Activated CD4-positive, alpha-beta T cell treated with anti-CD3 and anti-CD28 coated beads, Interleukin-2, amount 50 U/mL, for 24 hours (primary cell): ENCODE measurements around the gene PVR.
A peak's percentile ranks its signal among the peaks of the same experiment; 100 is the strongest.
"Not testable (repeated sequence)": the region's sequence is repeated elsewhere in the genome, so short reads cannot be mapped to it uniquely, and the experiment has no call there.

Source experiments
- DNase-seq, 2 donors: peaks; one replicate each; pipeline ENCODE4 v3.0.0-alpha.2; 2020; ENCODE audit warnings: low read depth in 1 of 2, low spot score in 1 of 2

Gene PVR

DNA sequence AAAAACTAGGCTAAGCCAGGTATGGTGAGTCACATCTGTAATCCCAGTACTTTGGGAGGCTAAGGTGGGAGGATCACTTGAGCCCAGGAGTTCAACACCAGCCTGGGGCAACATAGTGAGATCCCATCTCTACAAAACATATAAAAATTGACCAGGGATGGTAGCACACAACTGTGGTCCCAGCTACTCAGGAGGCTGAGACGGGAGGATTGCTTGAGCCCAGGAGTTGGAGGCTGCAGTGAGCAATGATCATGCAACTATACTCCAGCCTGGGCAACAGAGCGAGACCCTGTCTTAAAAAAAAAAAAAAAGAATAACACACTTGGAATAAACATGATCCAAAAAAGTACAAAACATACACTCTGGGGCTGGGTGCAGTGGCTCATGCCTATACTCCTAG, 26.3 kb downstream of the PVR start:
- not testable (repeated sequence) for DNase-seq

DNA sequence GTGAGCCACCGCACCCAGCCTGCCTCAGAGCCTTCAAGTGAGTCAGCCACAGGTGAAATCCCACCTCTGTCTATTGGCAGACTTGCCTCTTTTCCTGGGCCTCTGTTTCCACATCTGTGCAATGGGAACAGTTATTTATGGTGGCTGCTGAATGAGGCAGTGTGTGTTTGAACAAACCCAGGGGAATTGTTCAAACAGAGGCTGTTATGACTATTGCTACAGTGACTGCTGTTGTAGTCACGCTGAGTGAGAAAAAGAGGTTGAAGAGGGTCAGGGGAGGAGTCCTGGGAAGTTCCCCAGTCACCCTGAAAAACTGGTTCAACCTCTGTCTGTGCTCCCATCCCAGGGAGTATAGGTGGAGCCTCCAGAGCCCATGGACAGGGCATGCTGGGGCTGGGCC, 27.7 kb downstream of the PVR start, which contains the start of gene CEACAM19:
Gene CEACAM19, plus strand, starts transcription at position 83 of the 400 bp plus-strand sequence. CDS start 450 bp downstream, outside the sequence.
- no peak for DNase-seq

DNA sequence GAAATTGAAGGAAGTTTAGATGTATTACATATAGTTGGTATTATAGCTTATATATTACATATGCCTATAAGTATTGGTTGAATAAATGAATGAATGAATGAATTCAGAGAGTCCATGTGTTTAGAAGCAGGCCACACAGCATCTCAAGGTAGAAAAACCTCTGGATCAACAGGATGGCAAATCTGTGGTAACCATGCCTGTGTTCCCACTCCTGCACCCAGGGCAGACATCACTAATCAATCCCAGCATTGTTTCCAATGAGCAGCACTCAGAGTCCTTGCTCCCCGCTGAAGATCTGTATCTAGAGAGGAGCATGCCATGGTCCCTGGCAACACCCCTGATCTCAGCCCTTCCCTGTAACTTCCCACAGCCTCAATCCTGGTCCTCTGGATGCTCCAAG, 28.5 kb downstream of the PVR start:
- DNase-seq: no peak

DNA sequence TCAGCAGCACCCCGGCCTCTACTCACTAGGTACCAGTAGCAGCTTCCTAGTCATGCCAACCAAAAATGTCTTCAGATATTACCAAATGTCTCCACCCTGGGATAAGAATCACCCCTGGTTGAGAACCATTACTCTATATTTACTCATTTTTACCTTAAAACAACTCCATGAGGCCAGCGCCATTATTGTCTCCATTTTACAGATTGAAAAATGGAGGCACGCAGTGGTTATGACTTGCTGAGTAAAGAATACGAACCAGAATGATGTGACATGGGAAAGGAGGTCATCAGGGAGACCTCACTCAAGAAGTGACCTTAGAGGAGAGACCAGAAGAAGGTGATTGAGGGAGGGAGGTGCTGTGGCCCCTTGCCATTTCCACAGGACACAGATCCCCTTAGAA, 29.8 kb downstream of the PVR start:
- no peak for DNase-seq

DNA sequence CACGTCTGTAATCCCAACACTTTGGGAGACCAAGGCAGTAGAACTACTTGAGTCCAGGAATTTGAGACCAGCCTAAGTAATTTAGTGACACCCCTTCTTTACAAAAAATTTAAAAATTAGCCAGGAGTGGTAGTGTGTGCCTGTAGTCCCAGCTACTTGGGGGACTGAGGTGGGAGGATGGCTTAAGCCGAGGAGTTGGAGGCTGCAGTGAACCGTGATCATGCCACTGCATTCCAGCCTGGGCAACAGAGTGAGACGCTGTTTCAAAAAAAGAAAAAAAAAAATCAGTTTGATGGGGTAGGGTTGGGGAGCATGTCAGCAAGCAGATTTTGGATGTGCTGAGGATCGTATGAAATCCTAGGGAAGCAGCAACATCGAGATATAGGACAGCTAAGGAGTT, 31.8 kb downstream of the PVR start:
- DNase-seq: no peak

DNA sequence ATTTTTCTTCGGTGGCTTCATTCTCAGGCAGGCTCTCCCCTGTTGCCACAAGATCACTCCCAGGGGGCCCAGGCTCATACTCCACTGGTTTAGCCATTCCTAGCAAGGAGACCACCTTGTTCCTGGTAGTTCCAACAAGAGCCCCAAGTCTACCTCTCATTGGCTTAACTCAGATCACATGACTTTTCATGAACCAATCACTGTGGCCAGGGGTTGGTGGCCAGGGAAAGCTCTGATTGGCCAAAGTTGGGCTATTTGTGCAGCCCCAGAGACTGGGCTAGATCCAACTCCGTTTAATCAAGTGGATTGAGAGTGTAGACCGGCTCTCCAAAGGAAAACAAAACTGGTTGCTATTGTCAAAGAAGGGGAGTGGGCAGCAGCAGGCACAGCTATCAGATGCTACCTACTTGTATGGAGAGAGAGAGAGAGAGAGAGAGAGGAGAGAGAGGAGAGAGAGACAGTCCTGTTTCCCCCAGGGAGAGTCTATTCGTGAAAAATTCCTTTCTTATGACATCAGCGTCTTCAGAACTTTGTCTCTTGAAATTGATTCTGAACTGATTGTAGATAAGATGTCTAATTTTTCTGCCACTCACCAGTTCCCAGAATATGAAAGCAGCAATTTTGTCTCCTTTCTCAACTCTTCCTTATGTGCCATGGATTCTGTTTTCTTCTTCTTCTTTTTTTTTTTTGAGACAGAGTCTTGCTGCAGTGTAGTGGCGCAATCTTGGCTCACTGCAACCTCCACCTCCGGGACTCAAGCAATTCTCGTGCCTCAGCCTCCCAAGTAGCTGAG, 33.5 kb downstream of the PVR start:
- no peak for DNase-seq

DNA sequence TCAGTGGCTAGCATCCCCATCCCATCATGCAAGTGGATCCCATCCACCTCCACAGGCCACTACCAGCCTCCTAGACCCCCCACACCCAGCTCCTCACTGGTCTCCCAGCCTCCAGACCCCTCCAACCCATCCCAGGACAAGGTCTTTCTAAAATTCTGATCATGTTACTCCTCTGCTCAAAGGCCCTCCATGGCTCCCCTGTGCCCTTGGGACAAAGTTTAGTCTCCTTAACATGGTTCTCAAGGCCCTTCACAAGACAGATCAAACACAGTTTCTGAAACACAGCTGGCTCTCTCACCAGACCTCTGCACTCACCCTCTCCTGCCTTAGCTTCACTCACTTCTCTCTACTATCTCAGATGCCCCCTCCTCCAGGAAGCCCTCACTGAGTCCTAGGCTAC, 36.8 kb downstream of the PVR start:
- no peak for DNase-seq

DNA sequence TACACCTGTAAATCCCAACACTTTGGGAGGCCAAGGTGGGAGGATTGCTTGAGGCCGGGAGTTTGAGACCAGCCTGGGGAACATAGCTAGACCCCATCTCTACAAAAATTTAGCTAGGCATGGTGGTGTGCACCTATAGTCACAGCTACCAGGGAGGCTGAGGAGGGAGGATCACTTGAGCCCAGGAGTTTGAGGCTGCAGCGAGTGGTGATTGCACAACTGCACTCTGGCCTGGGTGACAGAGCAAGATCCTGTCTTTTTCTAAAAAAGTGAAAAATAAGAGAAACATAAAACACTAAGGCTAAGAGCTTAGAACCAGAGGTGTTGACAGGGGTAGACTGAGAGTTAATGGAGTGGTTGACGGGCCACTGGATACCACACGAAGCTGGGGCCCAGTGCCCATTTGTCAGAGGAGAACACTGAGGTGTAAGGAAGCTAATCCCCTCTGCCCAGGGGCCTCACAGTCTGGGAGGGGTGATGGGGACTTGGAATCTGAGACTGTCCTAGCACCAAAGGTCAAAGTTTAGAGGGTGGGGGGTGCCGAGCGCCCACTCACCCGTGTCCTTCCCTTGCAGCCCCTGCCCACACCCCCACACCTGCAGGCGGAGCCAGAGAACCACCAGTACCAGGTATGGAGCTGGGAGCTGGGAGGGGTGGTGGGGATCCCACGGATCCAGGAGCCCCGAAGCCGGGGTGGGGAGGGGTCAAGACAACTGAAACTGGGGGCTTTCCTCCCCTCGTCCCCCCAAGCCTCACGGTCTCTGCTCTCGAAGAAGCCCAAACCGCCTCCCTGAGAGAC, 38.5 kb downstream of the PVR start:
- DNase-seq: no peak

DNA sequence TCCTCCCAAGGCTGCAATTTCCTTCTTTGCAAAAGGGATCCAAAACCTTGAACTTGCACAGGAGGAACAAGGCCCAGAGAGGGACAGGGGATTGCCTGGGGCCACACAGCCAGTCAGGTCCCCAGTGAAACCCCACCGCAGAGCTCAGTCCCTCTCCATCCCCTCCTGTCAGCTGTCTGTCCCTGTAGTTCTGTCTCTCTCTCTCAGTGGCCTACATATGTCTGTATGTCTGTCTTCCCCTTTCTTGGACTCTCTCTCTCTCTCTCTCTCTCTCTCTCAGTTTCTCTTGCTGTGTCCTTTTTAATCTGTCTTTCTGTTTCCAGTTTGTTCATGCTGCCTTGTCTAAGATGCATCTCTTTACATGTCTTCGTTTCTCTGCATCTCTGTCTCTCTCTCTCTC, 39.1 kb downstream of the PVR start:
- DNase-seq: no peak

DNA sequence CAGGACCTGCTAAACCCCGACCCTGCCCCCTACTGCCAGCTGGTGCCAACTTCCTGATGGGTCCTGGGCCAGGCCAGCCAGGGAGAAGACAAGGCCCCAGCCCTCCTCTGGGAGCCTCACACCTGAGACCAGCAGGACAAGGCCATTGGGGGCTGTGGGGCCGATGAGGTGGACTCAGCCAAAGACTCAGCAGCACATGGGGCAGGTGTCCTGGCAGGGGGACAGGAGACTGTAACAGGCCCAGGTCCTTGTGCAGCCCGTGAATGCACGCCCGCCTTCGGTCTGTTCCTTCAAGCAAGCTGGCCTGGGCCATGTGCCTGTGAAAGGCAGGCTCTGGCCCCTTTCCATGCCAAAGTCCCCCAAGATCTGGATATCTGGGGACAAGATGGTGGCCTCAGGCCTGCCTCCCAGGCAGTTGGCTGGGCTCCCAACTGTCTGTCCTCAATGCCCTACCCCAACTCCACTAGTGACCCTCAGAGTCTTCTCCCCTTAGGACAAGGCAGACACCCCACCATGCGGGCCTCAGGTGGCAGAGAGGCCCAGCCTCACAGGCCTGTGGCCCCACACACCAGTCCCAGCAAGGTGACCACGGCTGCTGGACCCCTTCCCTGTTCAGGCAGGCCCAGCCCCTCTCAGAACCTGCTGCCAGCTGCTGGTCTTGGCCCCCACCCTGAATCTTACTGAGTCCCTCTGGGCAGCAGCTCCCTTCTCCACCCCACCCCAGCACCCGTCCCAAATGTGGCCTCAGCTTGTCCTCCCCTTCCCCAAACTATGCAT, 39.9 kb downstream of the PVR start:
- no peak for DNase-seq

DNA sequence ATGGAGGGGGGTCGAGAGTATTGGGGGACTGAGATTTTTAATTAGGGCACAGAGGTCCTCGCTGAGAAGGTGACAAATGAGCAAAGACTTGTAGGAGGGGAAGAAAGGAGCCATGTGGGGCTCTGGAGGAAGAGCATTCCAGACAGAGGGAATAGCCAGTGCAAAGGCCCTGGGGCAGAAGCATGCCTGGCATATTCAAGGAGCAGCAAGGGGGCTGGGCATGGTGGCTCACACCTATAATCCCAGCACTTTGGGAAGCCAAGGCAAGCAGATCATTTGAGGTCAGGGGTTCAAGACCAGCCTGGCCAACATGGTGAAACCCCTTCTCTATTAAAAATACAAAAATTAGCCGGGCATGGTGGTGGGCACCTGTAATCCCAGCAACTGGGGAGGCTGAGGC, 40.7 kb downstream of the PVR start:
- not testable (repeated sequence) for DNase-seq

DNA sequence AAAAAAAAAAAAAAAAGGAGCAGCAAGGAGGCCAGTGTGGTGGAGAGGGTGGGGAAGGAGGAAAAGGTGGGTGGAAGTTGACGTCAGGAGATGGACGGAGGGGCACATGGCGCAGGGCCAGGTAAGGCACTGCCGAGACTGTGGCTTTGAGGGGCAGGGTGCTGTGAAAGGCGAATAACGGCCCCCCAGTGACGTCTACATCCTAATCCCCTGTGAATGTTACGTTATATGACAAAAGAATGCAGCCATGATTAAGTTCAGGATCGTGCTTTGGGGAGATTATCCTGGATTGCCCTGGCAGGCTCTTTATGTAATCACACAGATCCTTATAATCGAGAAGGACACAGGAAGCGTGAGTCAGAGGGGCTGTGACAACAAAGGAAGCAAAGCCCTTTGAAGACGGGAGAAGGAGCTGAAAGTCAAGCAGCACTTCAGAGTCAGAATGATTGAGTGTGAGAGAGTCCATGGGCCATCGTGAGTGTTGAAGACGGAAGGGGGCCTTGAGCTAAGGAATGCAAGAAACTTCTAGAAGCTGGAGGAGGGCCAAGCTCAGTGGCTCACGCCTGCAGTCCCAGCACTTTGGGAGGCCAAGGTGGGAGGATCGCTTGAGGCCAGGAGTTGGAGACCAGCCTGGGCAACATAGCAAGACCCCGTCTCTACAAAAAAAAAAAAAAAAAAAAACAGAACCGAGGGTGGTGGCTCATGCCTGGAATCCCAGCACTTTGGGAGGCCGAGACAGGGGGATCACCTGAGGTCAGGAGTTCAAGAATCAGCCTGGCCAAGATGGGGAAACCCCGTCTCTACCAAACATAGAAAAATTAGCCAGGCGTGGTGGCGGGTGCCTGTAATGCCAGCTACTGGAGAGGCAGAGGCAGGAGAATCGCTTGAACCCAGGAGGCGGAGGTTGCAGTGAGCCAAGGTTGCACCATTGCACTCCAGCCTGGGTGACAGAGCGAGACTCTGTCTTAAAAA, 41.5 kb downstream of the PVR start:
- DNase-seq: no peak

DNA sequence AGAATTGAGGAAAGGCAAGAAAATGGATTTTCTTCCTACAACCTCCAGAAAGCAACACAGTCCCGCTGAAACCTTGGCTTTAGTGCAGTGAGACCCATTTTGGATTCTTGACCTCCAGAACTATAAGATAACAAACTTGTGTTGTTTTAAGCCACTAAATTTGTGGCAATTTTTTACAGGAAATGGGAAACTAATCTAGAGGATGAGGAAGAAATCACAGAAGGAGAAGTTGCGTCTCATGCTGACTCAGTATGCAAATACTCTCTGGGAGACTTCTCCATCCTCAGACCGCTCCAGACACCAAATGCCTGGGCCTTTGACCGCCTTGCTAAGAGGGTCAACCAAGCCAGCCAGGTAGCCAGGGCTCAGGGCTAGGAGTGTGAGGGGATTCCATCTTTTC, 42.2 kb downstream of the PVR start:
- no peak for DNase-seq

DNA sequence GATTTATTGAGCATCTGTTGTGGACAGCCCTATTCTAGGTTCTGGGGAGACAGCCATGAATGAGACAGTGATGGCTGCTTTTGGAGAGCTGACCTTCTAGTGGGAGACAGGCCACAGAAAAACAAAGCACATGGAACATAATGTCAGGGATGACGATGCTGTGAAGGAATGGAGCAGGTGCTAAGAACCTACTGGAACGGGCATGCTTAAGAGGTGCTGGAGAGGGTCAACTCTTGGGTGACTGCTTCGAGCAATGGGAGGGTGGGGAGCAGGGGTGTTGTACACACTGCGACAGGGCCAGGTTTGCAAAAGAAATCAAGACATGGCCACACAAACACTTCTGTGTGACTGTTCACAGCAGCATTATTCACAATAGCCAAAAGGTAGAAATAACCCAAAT, 43.2 kb downstream of the PVR start:
- no peak for DNase-seq

DNA sequence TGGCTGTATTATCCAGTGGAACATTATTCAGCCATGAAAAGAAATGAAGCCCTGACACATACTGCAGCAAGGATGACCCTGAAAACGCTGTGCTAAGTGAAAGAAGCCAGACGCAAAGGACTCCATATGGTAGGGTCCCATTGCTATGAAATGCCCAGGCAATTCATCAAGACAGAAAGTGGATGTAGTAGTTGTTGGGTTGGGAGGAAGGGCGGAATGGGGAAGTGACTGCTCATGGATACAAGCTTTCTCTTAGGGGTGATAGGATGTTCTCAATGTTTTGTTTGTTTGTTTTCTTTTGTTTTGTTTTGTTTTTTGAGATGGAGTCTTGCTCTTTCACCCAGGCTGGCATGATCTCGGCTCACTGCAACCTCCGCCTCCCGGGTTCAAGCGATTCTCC, 44.2 kb downstream of the PVR start:
- DNase-seq: no peak

DNA sequence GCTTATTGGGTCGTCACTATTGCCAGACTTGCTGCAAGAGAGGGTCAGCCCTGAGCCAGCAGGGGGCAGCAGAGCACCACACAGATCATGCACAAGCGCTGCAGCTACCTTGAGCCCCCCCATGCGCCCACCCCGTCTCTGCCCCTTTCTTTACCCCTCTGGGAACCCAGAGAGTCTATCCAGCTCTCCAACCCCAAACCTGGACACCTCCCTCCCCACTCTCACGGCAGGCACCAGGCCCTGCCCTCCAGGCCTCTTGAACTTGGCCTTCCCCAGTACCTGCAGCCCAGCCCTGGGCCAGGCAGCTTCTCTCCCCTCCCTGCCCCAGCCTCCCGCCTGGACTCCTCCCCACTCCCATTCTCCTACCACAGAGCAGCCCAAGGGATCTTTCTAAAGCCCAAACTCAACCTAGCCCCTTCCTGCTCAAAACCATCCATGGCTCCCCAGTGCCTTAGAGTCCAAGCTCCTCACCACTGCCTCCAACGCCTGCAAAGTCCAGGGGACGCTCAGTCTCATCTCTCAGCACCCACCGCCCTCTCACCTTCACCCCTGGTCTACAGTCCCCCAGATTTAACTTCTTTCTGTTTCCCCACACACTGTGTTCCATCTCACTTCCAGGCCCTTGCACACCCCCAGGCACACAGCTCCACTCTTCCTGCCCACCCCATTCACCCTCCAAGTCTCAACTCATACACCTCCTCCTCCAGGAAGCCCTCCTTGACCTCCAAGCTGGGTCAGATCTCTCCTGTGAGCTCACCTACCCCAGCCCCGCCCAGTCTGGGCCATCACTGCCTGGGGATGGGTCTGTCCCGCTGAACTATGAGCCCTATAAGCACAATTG, 45.8 kb downstream of the PVR start:
- DNase-seq: peak; percentile 63 to 69

DNA sequence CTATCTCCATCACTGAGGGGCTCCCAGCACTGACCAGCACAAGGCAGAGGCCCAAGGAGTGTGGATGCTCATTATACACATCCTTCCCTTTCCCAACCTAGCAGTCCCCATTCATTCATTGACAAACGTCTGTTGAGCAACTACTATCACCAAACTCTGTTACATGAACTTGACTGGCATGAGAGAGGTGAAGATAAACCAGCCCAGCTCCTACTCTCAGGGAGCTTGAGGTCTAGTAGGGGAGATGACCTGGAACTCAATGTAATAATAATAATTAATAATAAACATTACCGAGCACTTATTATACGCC, 46.4 kb downstream of the PVR start:
- DNase-seq: no peak

DNA sequence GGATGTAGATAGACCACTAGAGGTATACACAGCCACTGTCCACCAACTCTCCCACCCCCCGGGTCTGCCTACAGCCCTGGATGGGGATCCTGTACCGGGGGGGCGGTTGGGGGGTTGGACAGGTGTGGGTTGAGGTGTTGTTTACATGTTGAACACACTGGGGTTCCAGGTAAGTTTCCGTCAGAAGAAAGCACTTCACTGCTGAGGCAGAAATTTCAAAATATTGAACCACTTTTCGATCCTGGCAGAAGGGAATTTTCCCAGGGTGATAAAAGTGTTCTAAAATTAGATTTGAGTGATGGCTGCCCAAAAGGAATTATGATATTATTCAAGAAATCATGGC, 48.6 kb downstream of the PVR start:
- DNase-seq: no peak

DNA sequence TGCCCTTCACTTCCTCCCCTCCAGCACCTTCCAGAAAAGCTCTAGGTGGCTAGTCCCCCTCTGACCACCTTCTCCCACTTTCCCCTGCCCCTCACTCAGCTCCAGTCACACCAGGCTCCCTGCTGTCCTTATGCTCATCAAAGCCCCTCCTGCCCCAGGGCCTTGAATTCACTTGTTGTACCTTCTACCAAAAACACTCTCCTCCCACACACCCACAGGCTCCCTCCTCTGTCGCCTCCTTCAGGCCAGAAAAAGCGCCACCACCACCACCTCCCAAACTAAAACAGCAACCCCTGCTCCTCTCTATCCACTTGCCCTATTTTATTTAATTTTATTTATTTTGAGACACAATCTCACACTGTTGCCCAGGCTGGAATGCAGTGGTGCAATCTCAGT, 50.5 kb downstream of the PVR start:
- no peak for DNase-seq
